K562 (cell line): Measurements from ENCODE around the gene FES. TPM values are rescaled to one million over a fixed set of nuclear protein-coding genes. Genes with fewer than 3 reads are reported as not detected.

Experiments used
- ATF3 ChIP-seq, 2 experiments: fragments of 450-650 bp in 1 of 2; sonication (generic) in 1 of 2; formaldehyde crosslinking in 1 of 2; IDR thresholded peaks in 1 of 2; conservative IDR thresholded peaks in 1 of 2; 2 replicates each; pipeline versions ENCODE4 v1.6.1 to v1.8.1; 2016 to 2023; ENCODE audit warnings: mild to moderate bottlenecking in 2 of 2, moderate library complexity in 2 of 2, inconsistent platforms in 1 of 2, missing genetic modification reagents in 1 of 2
- FOS ChIP-seq: IDR thresholded peaks from 3 replicates; pipeline ENCODE4 v1.6.1; 2011; ENCODE audit not compliant: insufficient read length; ENCODE audit errors: extremely low read depth
- FOXO4 ChIP-seq: fragments of 450-650 bp; formaldehyde crosslinking; IDR thresholded peaks from 2 replicates; pipeline ENCODE4 v1.4.0; 2020; ENCODE audit warnings: mild to moderate bottlenecking, moderate library complexity
- KDM5B ChIP-seq: fragments of 200-600 bp; sonication (generic); IDR thresholded peaks from 2 replicates; pipeline ENCODE4 v1.6.1; 2012; ENCODE audit warnings: low read depth, mild to moderate bottlenecking, moderate library complexity, low read length, control low read depth, inconsistent platforms; ENCODE audit not compliant: insufficient replicate concordance
- MAFF ChIP-seq: IDR thresholded peaks from 2 replicates; pipeline ENCODE4 v1.6.1; 2012; ENCODE audit warnings: low read length, improper control_type of control experiment
- MYNN ChIP-seq, 2 experiments: sonication (generic); formaldehyde crosslinking in 1 of 2; IDR thresholded peaks; 2 replicates each; pipeline versions ENCODE4 v1.5.0 to v1.6.1; 2016 to 2020; ENCODE audit warnings: antibody characterized with exemption in 1 of 2, missing genetic modification reagents in 1 of 2
- NONO ChIP-seq, 2 experiments: fragments of 200-400 bp in 1 of 2; fragments of 450-650 bp in 1 of 2; formaldehyde crosslinking in 1 of 2; IDR thresholded peaks; 2 replicates each; pipeline ENCODE4 v1.6.1; 2017; ENCODE audit warnings: low read depth in 2 of 2, mild to moderate bottlenecking in 2 of 2, moderate library complexity in 2 of 2, low read length in 1 of 2
- PML ChIP-seq: IDR thresholded peaks from 2 replicates; pipeline ENCODE4 v1.6.1; 2012; ENCODE audit warnings: low read length, inconsistent platforms
- POLR2H ChIP-seq: IDR thresholded peaks from 2 replicates; pipeline ENCODE4 v1.6.1; 2016; ENCODE audit warnings: missing genetic modification characterization, low read depth, mild to moderate bottlenecking, control low read depth, missing compliant biosample characterization, moderate library complexity
- RBM25 ChIP-seq: fragments of 200-400 bp; formaldehyde crosslinking; IDR thresholded peaks from 2 replicates; pipeline ENCODE4 v1.6.1; 2018; ENCODE audit warnings: low read length, low read depth, moderate library complexity; ENCODE audit not compliant: severe bottlenecking
- SLC30A9 ChIP-seq: fragments of 250-450 bp; sonication (Bioruptor Pico); IDR thresholded peaks from 2 replicates; pipeline ENCODE4 v1.8.0; 2022; ENCODE audit warnings: mild to moderate bottlenecking, moderate library complexity
- SPI1 ChIP-seq: IDR thresholded peaks from 2 replicates; pipeline ENCODE4 v1.6.1; 2011; ENCODE audit warnings: low read depth, low read length, control low read depth, borderline replicate concordance
- SUPT5H ChIP-seq: fragments of 450-650 bp; IDR thresholded peaks from 2 replicates; pipeline ENCODE4 v1.6.1; 2016
- TAF1 ChIP-seq: IDR thresholded peaks from 2 replicates; pipeline ENCODE4 v1.6.1; 2011; ENCODE audit warnings: mild to moderate bottlenecking, low read length, moderate library complexity; ENCODE audit not compliant: insufficient read depth, control insufficient read depth, severe bottlenecking; ENCODE audit errors: extremely low read depth
- VEZF1 ChIP-seq: fragments of 200-800 bp; sonication (Bioruptor generic); IDR thresholded peaks from 2 replicates; pipeline ENCODE4 v1.6.1; 2017; ENCODE audit warnings: missing genetic modification characterization, missing compliant biosample characterization
- ZNF444 ChIP-seq: fragments of 250-450 bp; sonication (Bioruptor Pico); IDR thresholded peaks from 2 replicates; pipeline ENCODE4 v1.4.0; 2020; ENCODE audit warnings: mild to moderate bottlenecking, moderate library complexity
- ZNF583 ChIP-seq: fragments of 250-450 bp; sonication (Bioruptor Pico); IDR thresholded peaks from 2 replicates; pipeline ENCODE4 v1.4.0; 2020
- ZNF592 ChIP-seq: fragments of 450-650 bp; IDR thresholded peaks from 2 replicates; pipeline ENCODE4 v1.6.1; 2017; ENCODE audit warnings: antibody characterized with exemption, mild to moderate bottlenecking
- polyA plus RNA-seq, 8 experiments: library from polyadenylated mRNA; depleted of rRNA in 4 of 8; stranded (reverse) in 5 of 8; unstranded in 3 of 8; fragments of >200 nt; fragmentation: Nextera tagmentation in 2 of 8; fragmentation: Illumina TruSeq in 1 of 8; extraction: Ambion mirVana in 2 of 8; extraction: Trizol in 1 of 8; gene quantifications; 2 replicates each; pipeline versions ENCODE4 v1.2.1 to v1.2.3, GENCODE V29; 2011 to 2014; ENCODE audit warnings: inconsistent platforms in 1 of 8, missing spikeins in 1 of 8
- total RNA-seq, 7 experiments: library from RNA; depleted of rRNA in 6 of 7; stranded (reverse); fragments of >200 nt in 6 of 7; fragmentation: Illumina TruSeq in 2 of 7; extraction: Trizol in 2 of 7; gene quantifications; 2 replicates each; pipeline versions ENCODE4 v1.2.1 to v1.2.3, GENCODE V29; 2011 to 2021; ENCODE audit warnings: low replicate concordance in 1 of 7

Gene FES
- total and polyA plus RNA-seq, 9 of the 15 experiments (the other 6 are each of a cell fraction or from before 2014, with no cell fraction given) = 0.38 to 2.6 (median 0.82) TPM

GRCh38 chr15:90869601-90870353 lies 14.5 kb upstream of the FES start (continued):
- TF ChIP-seq SUPT5H = peak; percentile 57
- 0 out of 2 replicates have a peak, but pooled peaks have one; percentile 52 for TF ChIP-seq ZNF583 (CRISPR knock-in tag)
- no peak for TF ChIP-seq SLC30A9 (CRISPR knock-in tag)
- TF ChIP-seq KDM5B = peak; percentile 44
- TF ChIP-seq TAF1 = peak; percentile 63
- TF ChIP-seq POLR2H (tag) = 0 out of 2 replicates have a peak, but pooled peaks have one; percentile 38
- TF ChIP-seq PML = 0 out of 2 replicates have a peak, but pooled peaks have one; percentile 0
- peak; percentile 78 for TF ChIP-seq SPI1
- no peak for TF ChIP-seq MAFF
- TF ChIP-seq NONO (IDR thresholded peaks at IDR 0.05; ENCODE audit: low read depth in 2 of 2, low read length in 1 of 2) = 0 out of 4 replicates have a peak, but pooled peaks of 1 of the 2 experiments have one; percentile 33
- TF ChIP-seq ZNF592 = peak; percentile 84
- TF ChIP-seq ATF3 (IDR thresholded peaks at IDR 0.05) = peak; percentile 86
- no peak for TF ChIP-seq ATF3 (CRISPR knock-in tag; conservative IDR thresholded peaks at IDR 0.05)
- TF ChIP-seq MYNN (IDR thresholded peaks at IDR 0.05) = peak; percentile 50; the same call in 1 of the 2 replicates
- no peak for TF ChIP-seq MYNN (CRISPR knock-in tag; IDR thresholded peaks at IDR 0.05)
- 0 out of 2 replicates have a peak, but pooled peaks have one; percentile 12 for TF ChIP-seq FOXO4 (CRISPR knock-in tag)
- TF ChIP-seq RBM25 = peak; percentile 66
- peak; percentile 75 for TF ChIP-seq VEZF1 (CRISPR knock-in tag)
- TF ChIP-seq ZNF444 (CRISPR knock-in tag) = no peak
- TF ChIP-seq FOS = peak; percentile 24
